ENCODE measurements around the gene CHST13. TPM values are rescaled to one million over a fixed set of nuclear protein-coding genes. Genes with fewer than 3 reads are reported as not detected.

The CHST13 gene
- total and polyA plus RNA-seq, 7 donors, result 0.25 to 0.66 (median 0.53) TPM; not detected in 3

DNA sequence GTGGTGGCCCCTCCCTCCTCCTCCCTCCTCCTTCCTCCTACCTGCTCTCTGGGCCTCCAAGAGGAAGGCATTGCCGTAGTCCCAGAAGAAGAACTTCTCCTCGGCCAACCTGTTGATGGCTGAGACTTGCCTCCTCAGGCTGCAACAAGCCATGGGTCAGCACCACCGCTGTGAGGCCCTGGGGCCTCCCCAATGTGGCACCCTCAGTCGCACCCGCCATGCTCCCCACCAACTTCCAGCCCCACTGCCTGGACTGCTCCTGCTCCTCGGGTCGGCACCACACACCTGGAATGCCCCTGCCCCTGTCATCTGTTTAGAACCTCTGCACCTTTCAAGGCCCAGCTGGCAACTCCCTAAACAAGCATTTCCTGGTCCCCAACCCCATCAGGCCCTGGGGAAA, 23.9 kb upstream of the CHST13 start:
- Histone ChIP-seq H3K4me1 (no peaks in the 10 kb centered on the region), H3K27ac (no peak overlapping the region), H3K9me3 (no peaks in the 10 kb centered on the region), H3K36me3 (no peaks in the 10 kb centered on the region), H3K4me3 (no peak overlapping the region), H3K27me3 (peaks cover 0 to 7% (median 0%) of the 10 kb centered on the region in 3 donors)
- no peak for TF ChIP-seq POLR2A (IDR thresholded peaks at IDR 0.05)
- TF ChIP-seq POLR2AphosphoS5 (IDR thresholded peaks at IDR 0.05), result no peak
- no peak for TF ChIP-seq CTCF (IDR thresholded peaks at IDR 0.05)
- TF ChIP-seq EP300 (IDR thresholded peaks at IDR 0.05), result no peak
- intact Hi-C loops (cut with DNase I), result no loop called here
- DNase-seq, result no peak
- 89 to 91% methylated on average over 7 of the region's 7 CpGs for WGBS, 2 donors

- intact Hi-C loops (cut with DNase I), result no loop called here
- 71 to 78% methylated on average over 5 of the region's 5 CpGs for WGBS, 2 donors
- H3K36me3 ChIP-seq, result no peaks in the 10 kb centered on the region
- H3K4me3 ChIP-seq, result no peak overlapping the region
- peaks cover 0 to 11% (median 0%) of the 10 kb centered on the region in 3 donors for H3K27me3 ChIP-seq
- TF ChIP-seq POLR2A (IDR thresholded peaks at IDR 0.05), result no peak
- TF ChIP-seq EP300 (IDR thresholded peaks at IDR 0.05), result no peak
- no peak for TF ChIP-seq CTCF (IDR thresholded peaks at IDR 0.05)
- TF ChIP-seq POLR2AphosphoS5 (IDR thresholded peaks at IDR 0.05), result no peak
- no peaks in the 10 kb centered on the region for H3K9me3 ChIP-seq
- DNase-seq, result no peak
- no peak overlapping the region for H3K27ac ChIP-seq
- H3K4me1 ChIP-seq, result no peaks in the 10 kb centered on the region
These were observed 22.9 kb upstream of the CHST13 start for GRCh38 chr3:126501054-126501453.

- H3K36me3 ChIP-seq, result no peaks in the 10 kb centered on the region
- no peak overlapping the region for H3K27ac ChIP-seq
- 59 to 71% methylated on average over 7 of the region's 7 CpGs for WGBS, 2 donors
- peaks cover 0 to 11% (median 0%) of the 10 kb centered on the region in 3 donors for H3K27me3 ChIP-seq
- DNase-seq, result no peak
- no peaks in the 10 kb centered on the region for H3K9me3 ChIP-seq
- H3K4me3 ChIP-seq, result no peak overlapping the region
- no peaks in the 10 kb centered on the region for H3K4me1 ChIP-seq
- TF ChIP-seq POLR2A (IDR thresholded peaks at IDR 0.05) (no peak), CTCF (IDR thresholded peaks at IDR 0.05) (no peak), POLR2AphosphoS5 (IDR thresholded peaks at IDR 0.05) (no peak), EP300 (IDR thresholded peaks at IDR 0.05) (no peak)
- intact Hi-C loops (cut with DNase I), result no loop called here
These were observed 22.2 kb upstream of the CHST13 start for GRCh38 chr3:126501736-126502135.

GRCh38 chr3:126502656-126503055, 21.3 kb upstream of the CHST13 start:
- no peak overlapping the region for H3K27ac ChIP-seq
- H3K4me1 ChIP-seq, result no peaks in the 10 kb centered on the region
- no peak for DNase-seq
- intact Hi-C loops (cut with DNase I), result no loop called here
- WGBS, 2 donors, result 89 to 90% methylated on average over 1 of the region's 1 CpG
- H3K4me3 ChIP-seq, result no peak overlapping the region
- H3K9me3 ChIP-seq, result no peaks in the 10 kb centered on the region
- peaks cover 0 to 11% (median 0%) of the 10 kb centered on the region in 3 donors for H3K27me3 ChIP-seq
- H3K36me3 ChIP-seq, result no peaks in the 10 kb centered on the region
- TF ChIP-seq EP300 (IDR thresholded peaks at IDR 0.05), result no peak
- no peak for TF ChIP-seq CTCF (IDR thresholded peaks at IDR 0.05)
- no peak for TF ChIP-seq POLR2AphosphoS5 (IDR thresholded peaks at IDR 0.05)
- TF ChIP-seq POLR2A (IDR thresholded peaks at IDR 0.05), result no peak

- no peaks in the 10 kb centered on the region for H3K9me3 ChIP-seq
- H3K27me3 ChIP-seq, result peaks cover 0 to 11% (median 0%) of the 10 kb centered on the region in 3 donors
- H3K4me1 ChIP-seq, result no peaks in the 10 kb centered on the region
- 88 to 91% methylated on average over 10 of the region's 10 CpGs for WGBS, 2 donors
- intact Hi-C loops (cut with DNase I), result no loop called here
- no peak overlapping the region for H3K4me3 ChIP-seq
- no peaks in the 10 kb centered on the region for H3K36me3 ChIP-seq
- no peak overlapping the region for H3K27ac ChIP-seq
- TF ChIP-seq POLR2A (IDR thresholded peaks at IDR 0.05), result no peak
- TF ChIP-seq POLR2AphosphoS5 (IDR thresholded peaks at IDR 0.05), result no peak
- no peak for TF ChIP-seq EP300 (IDR thresholded peaks at IDR 0.05)
- TF ChIP-seq CTCF (IDR thresholded peaks at IDR 0.05), result no peak
- DNase-seq, result no peak
These were observed 20.3 kb upstream of the CHST13 start for GRCh38 chr3:126503701-126504100.

Measured in sigmoid colon (tissue), 7 donors.